ENCODE data around the gene CDH18.

Gene CDH18, protein sequence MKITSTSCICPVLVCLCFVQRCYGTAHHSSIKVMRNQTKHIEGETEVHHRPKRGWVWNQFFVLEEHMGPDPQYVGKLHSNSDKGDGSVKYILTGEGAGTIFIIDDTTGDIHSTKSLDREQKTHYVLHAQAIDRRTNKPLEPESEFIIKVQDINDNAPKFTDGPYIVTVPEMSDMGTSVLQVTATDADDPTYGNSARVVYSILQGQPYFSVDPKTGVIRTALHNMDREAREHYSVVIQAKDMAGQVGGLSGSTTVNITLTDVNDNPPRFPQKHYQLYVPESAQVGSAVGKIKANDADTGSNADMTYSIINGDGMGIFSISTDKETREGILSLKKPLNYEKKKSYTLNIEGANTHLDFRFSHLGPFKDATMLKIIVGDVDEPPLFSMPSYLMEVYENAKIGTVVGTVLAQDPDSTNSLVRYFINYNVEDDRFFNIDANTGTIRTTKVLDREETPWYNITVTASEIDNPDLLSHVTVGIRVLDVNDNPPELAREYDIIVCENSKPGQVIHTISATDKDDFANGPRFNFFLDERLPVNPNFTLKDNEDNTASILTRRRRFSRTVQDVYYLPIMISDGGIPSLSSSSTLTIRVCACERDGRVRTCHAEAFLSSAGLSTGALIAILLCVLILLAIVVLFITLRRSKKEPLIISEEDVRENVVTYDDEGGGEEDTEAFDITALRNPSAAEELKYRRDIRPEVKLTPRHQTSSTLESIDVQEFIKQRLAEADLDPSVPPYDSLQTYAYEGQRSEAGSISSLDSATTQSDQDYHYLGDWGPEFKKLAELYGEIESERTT

DNA sequence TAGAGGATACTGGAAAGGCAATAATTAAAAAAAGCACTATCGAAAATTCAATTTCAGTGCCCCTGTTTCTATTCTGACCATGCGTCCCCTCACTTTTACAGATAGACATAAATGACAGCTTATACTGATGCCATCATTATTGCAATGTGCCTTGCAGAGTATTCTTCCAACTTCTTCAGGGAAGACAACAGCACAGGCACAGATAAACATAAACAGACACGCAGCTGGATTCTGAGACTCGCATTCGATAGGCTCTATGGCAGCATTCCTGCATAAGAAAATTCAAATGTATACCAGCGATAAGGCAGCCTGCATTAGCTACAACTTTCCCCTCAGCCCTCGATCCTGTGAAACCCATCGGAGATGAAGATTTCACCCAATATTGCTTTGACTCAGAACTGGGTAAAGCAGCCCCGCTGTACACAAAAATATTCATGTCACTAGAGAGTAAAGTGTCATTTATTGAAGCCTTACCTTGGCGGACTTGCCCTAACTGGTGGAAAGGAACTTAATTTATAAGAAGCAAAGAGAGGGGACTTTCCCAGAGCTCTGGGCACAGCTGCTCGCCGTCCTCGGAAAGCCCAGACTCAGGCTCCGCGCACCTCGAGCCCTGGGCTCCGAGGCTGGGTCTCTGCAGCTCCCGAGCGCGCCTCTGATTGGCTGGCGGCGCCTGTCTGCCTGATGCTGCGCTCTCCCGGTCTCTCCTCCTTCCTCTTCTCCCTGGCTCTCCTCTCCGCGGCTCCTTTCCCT is at the start of gene CDH18:
TSS of gene CDH18 (minus strand) at position 589 of the 750 bp plus-strand sequence. CDS start 149,214 bp downstream, outside the sequence.
- DNase-seq, result no peak

DNA sequence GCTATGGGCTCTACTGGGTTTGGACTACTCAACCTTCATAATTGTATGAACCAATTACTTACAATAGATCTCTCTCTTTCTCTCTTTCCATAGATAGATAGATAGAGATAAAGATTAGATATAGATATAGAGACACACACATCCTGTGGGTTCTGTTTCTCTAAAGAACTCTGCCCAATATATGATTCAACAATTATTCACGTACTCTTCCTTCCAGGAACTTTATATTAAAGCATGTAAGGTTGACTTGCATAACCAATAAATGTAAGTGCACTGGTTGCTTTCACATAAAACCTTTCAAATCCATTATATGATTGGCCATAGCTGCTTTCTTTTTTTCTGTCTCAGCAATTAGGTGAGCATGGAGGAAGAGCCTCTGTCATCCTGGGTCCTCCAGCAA is 46.7 kb upstream of the CDH18 start:
- no peak for DNase-seq

DNA sequence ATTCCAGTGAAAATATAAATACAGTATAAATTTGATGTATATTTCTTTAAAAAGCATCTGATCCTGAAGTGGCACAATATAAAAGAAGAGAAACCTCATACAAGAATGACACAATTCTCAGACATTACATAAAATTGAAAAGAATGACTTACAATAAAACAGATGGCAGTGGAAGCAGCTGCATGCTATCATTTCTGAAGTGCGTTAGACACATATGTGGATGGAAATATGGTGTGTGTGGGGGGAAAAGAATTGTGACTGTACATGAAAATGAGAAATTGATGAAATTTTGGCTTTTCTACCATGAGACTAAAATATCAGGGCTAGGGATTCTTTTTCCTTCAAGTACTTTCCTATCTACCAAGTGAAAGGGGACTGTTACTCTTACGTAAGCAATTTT is 45.9 kb upstream of the CDH18 start:
- no peak for DNase-seq

DNA sequence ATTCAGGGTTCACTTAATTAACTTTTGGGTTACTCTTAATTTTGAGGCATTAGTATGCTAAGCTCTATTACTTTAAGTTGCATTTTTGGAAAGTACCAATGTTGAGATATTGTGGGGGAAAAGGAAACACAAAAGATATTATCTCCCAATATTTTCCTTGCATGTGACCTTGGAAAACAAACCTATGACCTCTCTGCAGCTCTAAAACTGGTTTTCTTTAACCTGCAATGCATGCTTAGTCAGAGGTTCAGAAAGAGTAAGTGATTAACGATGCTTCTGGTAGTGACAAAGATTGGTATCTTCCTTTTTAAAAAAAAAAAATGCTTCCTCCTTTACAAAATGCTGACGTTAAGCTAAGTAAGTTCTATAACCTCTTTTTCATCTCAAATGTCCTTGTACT is 44.9 kb upstream of the CDH18 start:
- DNase-seq, result no peak

DNA sequence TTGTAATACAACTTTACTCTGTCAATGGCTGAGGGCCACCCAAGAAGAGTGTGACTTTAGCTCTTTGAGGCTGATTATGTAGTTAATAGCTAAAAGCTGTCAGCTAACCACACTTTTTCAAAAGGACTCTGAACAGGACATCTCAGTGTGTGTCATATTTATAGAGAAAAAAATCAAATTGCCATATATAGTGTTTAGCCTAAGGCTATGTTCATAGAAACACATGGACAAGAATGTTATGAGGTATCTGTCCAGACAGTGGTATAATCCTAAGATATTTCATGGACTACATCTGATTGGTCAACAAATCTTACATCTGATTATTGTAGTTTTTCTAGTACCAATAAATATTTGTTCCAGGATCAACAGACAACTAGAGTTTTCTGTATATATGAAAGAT is 42.1 kb upstream of the CDH18 start:
- no peak for DNase-seq

DNA sequence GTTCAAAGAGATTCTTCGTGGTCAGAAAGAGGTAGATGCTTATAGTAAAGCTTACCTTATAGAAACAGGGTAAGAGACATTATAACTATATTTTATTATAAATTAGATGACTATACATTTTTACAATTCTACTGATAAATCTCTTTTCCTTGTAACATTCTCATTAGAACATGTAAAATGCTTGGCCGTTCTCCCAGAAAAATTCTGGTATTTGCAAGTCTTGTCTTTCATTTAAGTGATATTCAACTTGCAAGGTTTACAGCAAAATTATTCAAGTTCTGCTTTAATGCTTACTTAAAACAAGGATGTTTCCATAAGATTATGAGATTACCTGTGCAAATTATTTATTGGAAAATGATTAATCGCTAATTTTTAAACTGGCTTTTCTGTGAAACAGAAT is 41.3 kb upstream of the CDH18 start:
- DNase-seq, result no peak

DNA sequence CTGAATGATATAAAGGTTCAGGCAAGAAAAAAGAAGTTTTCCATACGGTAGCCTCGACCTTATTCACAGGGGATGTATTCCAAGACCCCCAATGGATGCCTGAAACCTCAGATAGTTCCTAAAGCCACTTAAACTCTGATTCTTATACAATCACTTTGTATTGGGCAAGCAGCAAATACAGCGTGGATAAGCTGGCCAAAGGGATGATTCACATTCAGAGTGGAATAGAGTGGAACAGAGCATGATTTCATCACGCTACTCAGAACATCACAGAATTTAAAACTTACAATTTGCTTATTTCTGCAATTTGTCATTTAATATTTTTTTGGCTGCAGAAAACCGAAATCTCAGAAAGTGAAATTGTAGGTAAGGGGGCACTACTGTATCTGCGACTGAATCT is 40.5 kb upstream of the CDH18 start:
- DNase-seq, result no peak

DNA sequence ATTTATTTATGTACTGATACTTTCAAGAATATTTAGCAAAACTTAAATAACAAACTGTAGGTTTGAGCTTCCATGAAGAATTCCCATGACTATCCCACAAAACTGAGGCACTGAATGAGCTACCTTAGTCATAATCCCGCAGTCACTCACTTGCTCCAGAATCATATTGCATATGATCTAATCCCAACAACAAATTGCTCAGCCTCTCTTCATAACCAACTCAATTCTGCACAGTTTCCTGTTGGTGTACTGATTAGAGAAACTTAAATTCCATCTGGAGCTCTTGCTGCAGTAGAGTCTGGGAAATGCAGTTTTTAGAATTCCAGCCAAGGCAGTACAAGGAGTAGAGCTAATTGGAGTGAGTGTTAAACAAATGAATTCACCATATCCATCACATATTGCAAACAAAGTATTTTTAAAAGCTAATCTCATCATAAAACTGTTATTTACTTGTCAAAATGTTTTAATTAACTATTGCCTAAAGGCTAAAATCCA is 35.7 kb upstream of the CDH18 start:
- no peak for DNase-seq

DNA sequence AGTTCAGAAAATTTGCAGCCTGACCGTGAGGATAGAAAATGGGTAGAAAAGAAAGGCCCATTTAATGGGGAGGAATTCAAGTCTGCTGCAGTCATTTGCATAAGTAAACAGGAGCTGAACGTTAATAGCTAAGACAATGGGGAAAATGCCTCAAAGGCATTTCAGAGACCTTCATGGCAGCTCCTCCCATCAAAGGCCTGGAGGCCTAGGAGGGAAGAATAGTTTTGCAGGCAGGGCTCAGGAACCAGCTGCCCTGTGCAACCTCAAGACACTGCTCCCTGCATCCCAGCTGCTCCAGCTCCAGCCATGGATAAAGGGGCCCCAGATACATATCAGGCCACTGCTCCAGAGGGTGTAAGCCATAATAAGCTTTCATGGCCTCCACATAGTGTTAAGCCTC is 32.2 kb upstream of the CDH18 start:
- no peak for DNase-seq

DNA sequence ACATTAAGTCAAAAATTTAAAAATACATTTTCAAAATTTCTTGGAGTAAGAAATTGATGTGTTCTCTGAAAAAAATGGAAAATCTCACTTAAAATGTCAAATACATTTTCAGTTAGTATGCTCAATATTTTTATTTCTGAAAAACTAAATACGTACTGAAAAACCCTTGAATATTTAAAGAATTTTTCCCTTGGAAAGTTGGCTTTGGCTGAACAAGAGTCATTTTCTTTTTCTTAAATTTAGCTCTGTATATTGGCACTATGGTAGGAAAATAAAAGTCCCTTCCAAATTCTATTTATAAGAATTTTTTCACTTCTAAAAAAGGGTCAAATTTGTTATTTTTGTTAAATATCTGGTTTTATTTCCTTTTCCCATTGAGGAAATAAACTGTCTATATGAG is 29.0 kb upstream of the CDH18 start:
- no peak for DNase-seq

DNA sequence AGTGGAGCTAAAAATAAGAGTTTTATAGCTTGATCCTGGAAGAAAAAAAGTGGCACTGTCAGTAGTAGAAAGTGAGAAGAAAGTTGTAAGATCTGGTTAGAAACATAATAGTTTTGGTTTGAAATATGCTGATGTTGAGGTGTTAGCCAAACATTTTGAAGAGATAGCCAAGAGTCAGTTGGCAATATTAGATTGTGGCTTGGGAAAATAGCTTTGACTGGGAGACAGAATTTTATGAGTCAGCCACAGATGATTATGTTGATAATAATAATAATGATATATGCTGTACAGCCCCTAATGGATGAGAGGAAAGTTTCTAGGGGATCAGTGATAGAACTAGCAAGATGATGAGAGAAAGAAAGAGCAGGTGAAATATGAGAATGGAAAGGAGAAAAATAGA is 12.4 kb upstream of the CDH18 start:
- DNase-seq, result no peak

DNA sequence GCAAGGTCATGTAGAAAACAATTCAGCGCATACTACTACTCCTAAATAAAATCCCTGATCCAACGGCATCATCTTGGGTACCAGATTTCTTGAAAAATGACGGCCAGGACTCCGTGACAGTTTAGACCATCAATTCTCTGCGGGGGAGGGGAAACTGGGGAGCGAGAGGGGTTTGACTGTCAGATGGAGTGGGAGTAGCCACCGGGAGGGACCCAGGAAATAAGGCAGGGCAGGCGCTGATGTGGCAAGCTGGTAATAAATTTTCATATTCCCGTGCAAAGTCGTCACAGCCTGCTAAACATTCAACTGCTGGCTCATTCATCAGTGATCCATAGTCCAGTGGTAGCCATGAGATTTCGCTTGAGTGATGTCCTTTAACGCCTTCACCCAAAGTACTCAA is 457 bp upstream of the CDH18 start:
- no peak for DNase-seq

DNA sequence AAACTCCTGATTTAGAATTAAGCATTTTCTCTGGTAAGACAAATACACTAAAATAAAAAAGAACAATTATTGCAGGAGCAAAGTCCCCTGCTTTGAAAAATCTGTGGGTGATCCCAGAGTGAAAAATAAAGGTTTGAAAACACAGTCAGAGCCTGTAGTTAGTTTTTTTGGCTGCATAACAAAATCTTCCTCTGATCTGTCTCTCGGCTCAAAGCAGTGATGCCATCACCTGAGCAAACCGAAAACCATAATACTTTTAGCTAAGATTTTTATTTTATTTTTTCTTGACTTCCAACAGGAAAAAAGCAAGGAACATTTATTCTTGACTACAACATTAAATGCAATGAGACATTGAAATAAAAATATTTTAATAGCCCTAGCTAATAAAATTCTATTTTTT is 1.2 kb downstream of the CDH18 start:
- no peak for DNase-seq

DNA sequence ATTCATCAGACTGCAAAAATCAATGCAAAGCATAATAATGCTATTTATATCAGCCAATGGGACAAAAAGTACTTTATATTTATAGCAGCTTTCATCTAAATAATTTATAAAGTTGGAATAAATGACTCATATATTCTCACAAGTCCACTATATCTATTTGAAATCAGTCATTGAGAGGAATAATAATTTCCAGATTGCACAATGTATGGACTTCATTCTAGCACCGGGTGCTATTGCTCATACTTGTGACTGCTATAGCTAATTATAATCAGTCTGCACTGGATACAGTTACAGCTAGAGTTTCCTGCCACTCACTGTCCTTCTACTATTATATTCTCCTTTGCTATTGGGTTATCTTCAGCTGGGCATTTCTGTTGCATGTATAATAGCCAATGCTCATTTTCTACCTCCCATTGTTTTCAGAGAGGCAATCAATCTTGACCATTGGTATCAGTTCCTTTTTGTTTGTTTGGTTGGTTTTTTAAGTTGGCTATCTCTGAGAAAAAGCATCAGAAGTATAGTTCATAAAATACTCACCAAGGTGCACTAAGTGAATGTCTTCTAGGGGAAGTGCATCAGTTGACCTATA is 1.9 kb downstream of the CDH18 start:
- DNase-seq, result no peak

DNA sequence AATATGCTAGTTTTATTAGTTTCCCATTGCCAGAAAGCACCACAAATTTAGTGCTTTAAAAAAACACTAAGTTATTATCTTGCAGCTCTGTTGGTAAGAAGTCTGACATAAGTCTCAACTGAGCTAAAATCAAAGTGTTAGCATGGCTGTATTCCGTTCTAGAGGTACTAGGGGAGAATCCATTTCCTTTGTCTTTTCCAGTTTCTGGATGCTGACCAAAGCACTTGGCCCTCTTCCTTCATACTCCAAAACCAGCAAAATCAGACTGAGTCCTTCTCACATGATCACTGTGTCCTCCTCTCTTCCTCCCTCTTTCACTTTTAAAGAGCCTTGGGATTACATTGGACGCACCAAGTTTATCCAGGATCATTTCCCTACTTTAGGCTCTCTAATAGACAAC is 9.5 kb downstream of the CDH18 start:
- DNase-seq, result no peak

DNA sequence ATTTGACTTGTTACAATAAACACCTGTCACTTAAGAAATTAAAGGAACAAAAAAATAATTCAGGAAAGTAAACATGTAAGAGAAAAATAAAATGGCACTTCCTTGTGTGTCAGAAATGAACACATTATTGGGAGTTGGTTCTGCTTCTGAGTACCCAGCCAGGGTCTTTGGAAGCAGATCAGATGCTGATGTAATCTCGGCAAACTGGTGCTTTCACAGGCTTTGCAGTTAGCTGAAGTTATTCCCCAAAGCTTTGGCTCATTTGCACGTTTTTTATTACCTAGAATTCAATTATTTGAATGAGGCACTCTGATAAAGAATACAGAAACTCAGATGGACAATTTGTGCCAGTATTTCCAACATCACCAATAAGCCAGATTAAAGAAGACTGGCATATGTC is 10.9 kb downstream of the CDH18 start:
- DNase-seq, result no peak

DNA sequence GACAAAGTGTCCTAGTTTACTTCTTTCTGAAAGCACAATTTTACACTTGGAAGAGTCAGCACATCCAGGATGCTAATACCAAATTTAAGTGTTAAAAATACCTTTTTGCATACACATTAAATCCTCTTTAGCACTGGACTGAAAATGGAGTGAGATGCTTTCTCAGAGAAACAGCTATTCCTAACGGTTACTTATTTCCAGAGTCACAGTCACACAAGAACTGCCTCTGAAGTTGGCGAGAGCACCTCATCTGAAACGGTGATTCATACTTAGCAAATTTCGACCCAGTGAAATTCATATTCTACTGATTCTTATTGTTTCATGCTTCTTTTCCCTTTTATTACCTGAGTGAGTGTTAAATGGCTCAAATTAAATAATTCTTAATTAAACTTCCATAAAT is 12.2 kb downstream of the CDH18 start:
- no peak for DNase-seq

DNA sequence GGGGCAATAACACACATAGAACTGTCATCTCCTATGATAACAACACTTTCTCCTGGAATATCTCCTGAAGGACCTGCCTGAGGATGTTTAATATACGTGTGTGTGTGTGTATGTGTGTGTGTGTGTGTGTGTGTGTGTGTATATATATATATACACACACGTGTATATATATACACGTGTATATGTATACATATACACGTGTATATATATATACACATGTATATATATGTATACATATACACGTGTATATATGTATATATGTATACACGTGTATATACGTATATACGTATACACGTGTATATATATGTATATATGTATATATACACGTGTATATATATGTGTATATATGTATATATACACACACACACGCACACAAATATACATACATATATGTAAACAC is 27.5 kb downstream of the CDH18 start:
- no peak for DNase-seq

DNA sequence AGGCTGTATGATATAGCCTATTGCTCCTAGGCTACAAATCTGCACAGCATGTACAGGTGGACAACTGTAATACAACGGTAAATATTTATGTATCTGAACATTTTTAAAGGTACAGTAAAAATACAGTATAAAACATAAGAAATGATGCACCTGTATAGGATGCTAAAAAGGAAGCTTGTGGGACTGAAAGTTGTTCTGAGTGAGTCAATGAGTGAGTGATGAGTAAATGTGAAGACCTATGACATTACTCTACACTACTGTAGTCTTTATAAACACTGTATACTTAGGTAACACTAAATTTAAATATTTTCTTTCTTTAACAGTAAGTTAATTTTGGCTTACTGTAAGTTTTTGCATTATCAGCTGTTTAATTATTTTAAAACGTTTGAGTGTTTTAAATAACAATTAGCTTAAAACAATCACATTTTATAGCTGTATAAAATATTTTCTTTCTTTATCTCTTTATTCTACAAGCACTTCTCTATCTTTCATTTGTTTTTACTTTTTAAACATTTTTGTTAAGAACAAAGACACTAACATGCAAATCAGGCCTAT is 28.1 kb downstream of the CDH18 start:
- no peak for DNase-seq

DNA sequence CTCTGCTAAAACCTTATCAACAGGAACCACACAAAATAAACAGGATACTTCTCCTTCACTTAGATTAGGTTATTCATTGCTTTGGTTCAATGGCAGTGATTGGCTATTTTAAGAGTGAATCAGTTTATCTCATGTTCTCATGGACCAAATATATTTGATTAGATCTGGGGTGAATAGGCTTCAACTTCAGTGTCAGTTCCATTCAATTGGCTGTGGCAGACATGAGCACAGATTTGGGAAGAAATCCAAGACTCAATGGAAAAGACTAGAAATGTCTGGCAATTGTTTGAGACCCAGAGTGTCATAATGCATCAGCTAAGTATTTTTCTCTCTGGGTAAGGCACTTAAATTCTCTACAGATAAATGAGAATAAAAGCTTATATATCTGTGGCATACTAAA is 37.1 kb downstream of the CDH18 start:
- no peak for DNase-seq

DNA sequence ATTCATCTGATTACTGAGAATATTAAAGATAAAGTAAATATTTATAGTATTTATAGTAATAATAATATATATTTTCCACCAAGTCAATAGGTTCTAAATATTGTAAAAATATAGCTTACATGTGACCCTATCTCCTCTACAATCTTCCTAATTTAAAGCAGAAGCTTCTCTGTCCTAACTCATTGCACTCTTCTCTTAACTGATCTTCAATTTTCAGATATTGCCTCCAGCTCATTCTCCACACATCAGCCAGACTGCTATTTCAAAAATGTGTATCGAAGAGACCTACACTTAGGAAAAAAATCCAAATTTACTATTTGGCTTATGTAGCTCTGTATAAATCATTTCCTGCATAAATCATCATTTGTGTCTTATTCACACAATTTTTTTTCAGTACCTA is 47.8 kb downstream of the CDH18 start:
- DNase-seq, result no peak

DNA sequence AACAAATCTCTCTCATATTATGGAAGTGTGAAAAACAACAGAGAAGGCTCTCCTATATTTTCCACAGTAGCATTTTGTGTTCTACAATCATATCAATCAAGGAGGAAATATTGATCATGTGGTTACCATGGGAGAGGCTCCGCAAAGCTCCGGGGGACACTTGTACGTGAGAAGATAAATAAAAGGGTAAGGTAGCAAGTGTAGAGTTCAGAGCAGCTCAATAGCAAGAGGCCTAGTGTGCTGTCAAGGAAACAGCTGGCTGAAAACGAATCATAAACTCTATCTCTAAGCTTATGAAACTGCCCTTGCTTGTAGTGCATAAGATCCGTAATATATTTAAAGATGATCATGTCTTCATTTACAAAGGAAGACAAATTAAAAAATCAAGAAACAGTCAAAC is 57.5 kb downstream of the CDH18 start:
- DNase-seq, result no peak

All from activated naive CD4-positive, alpha-beta T cell treated with anti-CD3 and anti-CD28 coated beads, Interleukin-2, amount 50 U/mL, for 16 hours (primary cell).